SK-N-SH (cell line): ENCODE data around the gene AGO3.

ENCODE experiments used
- CHD2 ChIP-seq: fragments of 150-350 bp; IDR thresholded peaks from 2 replicates; pipeline ENCODE4 v1.6.1; 2018; ENCODE audit warnings: low read length; ENCODE audit not compliant: partially characterized antibody
- EP300 ChIP-seq, 2 experiments: IDR thresholded peaks; 2 replicates each; pipeline versions ENCODE4 v1.4.0 to v1.6.1; 2012; ENCODE audit warnings: borderline replicate concordance in 1 of 2, low read depth in 1 of 2, low read length in 1 of 2
- EZH2phosphoT487 ChIP-seq: fragments of 200-600 bp; sonication (generic); IDR thresholded peaks from 2 replicates; pipeline ENCODE4 v1.6.1; 2017; ENCODE audit warnings: low read depth, mixed run types, mild to moderate bottlenecking, antibody characterized with exemption, moderate library complexity, borderline replicate concordance
- NFIC ChIP-seq: IDR thresholded peaks from 2 replicates; pipeline ENCODE4 v1.4.0; 2012; ENCODE audit warnings: borderline replicate concordance
- RAD21 ChIP-seq: IDR thresholded peaks from 2 replicates; pipeline ENCODE4 v1.6.1; 2012; ENCODE audit warnings: mild to moderate bottlenecking, low read length
- RCOR1 ChIP-seq: fragments of 150-350 bp; IDR thresholded peaks from 2 replicates; pipeline ENCODE4 v1.6.1; 2017; ENCODE audit warnings: antibody characterized with exemption, low read length
- SMC3 ChIP-seq: IDR thresholded peaks from 2 replicates; pipeline ENCODE4 v1.6.1; 2012; ENCODE audit warnings: low read depth, low read length, improper control_type of control experiment
- YY1 ChIP-seq: IDR thresholded peaks from 2 replicates; pipeline ENCODE4 v1.4.0; 2012; ENCODE audit warnings: low read depth, mild to moderate bottlenecking
- TF ChIP-seq, protein P1 (sequence below): fragments of 200-600 bp; sonication (generic); IDR thresholded peaks from 2 replicates; pipeline ENCODE4 v1.6.1; 2017; ENCODE audit warnings: antibody characterized with exemption, mild to moderate bottlenecking, moderate library complexity
- TF ChIP-seq, protein P2 (sequence below): IDR thresholded peaks from 2 replicates; pipeline ENCODE4 v1.4.0; 2012; ENCODE audit warnings: low read depth, borderline replicate concordance
- TF ChIP-seq, protein P3 (sequence below): IDR thresholded peaks from 2 replicates; pipeline ENCODE4 v1.4.0; 2012; ENCODE audit warnings: low read depth
- TF ChIP-seq, protein P4 (sequence below): fragments of 150-350 bp; IDR thresholded peaks from 2 replicates; pipeline ENCODE4 v1.6.1; 2017; ENCODE audit warnings: antibody characterized with exemption, low read length, low read depth, borderline replicate concordance
- TF ChIP-seq, protein P5 (sequence below): IDR thresholded peaks from 2 replicates; pipeline ENCODE4; 2012
- TF ChIP-seq, protein P6 (sequence below): IDR thresholded peaks from 2 replicates; pipeline ENCODE4 v1.6.1; 2012; ENCODE audit warnings: mild to moderate bottlenecking, low read depth, low read length, moderate library complexity

DNA sequence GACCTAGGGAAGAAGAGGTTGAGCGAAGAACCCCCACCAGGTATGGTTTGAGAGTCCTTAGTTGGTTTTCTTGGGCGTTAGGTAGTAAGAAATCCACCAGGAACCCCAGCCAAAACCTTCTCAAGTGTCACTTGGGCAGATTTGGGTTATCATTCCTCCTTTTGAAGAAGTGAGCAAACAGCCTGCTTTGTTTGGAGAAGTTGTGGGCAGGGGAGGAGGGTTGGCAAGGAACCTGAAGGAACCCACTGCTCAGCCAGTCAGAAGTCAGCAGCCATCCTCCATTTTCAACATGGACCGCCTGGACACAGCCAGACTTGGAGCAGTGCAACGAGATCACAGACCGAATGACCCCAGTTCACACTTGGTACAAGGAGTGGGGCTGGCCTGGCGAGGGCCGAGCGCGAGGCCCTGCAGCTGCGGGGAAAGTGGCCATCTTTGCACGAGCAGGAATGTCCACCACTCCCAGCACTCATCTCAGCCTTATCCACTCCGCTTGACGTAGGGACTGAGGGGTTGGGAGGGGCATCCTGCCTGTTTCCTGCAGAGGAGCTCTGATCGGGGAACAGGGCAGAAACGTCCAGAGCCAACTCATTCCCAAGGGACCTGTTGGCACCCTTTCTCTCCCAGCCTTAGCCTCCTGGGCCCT is 165.0 kb downstream of the AGO3 start:
- TF ChIP-seq, protein P1, sequence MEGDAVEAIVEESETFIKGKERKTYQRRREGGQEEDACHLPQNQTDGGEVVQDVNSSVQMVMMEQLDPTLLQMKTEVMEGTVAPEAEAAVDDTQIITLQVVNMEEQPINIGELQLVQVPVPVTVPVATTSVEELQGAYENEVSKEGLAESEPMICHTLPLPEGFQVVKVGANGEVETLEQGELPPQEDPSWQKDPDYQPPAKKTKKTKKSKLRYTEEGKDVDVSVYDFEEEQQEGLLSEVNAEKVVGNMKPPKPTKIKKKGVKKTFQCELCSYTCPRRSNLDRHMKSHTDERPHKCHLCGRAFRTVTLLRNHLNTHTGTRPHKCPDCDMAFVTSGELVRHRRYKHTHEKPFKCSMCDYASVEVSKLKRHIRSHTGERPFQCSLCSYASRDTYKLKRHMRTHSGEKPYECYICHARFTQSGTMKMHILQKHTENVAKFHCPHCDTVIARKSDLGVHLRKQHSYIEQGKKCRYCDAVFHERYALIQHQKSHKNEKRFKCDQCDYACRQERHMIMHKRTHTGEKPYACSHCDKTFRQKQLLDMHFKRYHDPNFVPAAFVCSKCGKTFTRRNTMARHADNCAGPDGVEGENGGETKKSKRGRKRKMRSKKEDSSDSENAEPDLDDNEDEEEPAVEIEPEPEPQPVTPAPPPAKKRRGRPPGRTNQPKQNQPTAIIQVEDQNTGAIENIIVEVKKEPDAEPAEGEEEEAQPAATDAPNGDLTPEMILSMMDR = no peak
- TF ChIP-seq, protein P2, sequence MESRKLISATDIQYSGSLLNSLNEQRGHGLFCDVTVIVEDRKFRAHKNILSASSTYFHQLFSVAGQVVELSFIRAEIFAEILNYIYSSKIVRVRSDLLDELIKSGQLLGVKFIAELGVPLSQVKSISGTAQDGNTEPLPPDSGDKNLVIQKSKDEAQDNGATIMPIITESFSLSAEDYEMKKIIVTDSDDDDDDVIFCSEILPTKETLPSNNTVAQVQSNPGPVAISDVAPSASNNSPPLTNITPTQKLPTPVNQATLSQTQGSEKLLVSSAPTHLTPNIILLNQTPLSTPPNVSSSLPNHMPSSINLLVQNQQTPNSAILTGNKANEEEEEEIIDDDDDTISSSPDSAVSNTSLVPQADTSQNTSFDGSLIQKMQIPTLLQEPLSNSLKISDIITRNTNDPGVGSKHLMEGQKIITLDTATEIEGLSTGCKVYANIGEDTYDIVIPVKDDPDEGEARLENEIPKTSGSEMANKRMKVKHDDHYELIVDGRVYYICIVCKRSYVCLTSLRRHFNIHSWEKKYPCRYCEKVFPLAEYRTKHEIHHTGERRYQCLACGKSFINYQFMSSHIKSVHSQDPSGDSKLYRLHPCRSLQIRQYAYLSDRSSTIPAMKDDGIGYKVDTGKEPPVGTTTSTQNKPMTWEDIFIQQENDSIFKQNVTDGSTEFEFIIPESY = no peak
- TF ChIP-seq, protein P3, sequence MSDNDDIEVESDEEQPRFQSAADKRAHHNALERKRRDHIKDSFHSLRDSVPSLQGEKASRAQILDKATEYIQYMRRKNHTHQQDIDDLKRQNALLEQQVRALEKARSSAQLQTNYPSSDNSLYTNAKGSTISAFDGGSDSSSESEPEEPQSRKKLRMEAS = no peak
- no peak for TF ChIP-seq EZH2phosphoT487
- no peak for TF ChIP-seq CHD2
- TF ChIP-seq RCOR1 = no peak
- TF ChIP-seq, protein P4, sequence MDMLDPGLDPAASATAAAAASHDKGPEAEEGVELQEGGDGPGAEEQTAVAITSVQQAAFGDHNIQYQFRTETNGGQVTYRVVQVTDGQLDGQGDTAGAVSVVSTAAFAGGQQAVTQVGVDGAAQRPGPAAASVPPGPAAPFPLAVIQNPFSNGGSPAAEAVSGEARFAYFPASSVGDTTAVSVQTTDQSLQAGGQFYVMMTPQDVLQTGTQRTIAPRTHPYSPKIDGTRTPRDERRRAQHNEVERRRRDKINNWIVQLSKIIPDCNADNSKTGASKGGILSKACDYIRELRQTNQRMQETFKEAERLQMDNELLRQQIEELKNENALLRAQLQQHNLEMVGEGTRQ = no peak
- no peak for TF ChIP-seq SMC3
- no peak for TF ChIP-seq NFIC
- TF ChIP-seq, protein P5, sequence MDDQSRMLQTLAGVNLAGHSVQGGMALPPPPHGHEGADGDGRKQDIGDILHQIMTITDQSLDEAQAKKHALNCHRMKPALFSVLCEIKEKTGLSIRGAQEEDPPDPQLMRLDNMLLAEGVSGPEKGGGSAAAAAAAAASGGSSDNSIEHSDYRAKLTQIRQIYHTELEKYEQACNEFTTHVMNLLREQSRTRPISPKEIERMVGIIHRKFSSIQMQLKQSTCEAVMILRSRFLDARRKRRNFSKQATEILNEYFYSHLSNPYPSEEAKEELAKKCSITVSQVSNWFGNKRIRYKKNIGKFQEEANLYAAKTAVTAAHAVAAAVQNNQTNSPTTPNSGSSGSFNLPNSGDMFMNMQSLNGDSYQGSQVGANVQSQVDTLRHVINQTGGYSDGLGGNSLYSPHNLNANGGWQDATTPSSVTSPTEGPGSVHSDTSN = no peak
- TF ChIP-seq, protein P6, sequence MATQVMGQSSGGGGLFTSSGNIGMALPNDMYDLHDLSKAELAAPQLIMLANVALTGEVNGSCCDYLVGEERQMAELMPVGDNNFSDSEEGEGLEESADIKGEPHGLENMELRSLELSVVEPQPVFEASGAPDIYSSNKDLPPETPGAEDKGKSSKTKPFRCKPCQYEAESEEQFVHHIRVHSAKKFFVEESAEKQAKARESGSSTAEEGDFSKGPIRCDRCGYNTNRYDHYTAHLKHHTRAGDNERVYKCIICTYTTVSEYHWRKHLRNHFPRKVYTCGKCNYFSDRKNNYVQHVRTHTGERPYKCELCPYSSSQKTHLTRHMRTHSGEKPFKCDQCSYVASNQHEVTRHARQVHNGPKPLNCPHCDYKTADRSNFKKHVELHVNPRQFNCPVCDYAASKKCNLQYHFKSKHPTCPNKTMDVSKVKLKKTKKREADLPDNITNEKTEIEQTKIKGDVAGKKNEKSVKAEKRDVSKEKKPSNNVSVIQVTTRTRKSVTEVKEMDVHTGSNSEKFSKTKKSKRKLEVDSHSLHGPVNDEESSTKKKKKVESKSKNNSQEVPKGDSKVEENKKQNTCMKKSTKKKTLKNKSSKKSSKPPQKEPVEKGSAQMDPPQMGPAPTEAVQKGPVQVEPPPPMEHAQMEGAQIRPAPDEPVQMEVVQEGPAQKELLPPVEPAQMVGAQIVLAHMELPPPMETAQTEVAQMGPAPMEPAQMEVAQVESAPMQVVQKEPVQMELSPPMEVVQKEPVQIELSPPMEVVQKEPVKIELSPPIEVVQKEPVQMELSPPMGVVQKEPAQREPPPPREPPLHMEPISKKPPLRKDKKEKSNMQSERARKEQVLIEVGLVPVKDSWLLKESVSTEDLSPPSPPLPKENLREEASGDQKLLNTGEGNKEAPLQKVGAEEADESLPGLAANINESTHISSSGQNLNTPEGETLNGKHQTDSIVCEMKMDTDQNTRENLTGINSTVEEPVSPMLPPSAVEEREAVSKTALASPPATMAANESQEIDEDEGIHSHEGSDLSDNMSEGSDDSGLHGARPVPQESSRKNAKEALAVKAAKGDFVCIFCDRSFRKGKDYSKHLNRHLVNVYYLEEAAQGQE = no peak
- TF ChIP-seq RAD21 = no peak
- TF ChIP-seq YY1 = no peak
- no peak for TF ChIP-seq EP300 (IDR thresholded peaks at IDR 0.05; ENCODE audit: borderline replicate concordance in 1 of 2, low read depth in 1 of 2, low read length in 1 of 2)
